Upper lobe of right lung (tissue), 1 donor: Measurements from ENCODE around the gene APOB. TPM values are rescaled to one million over a fixed set of nuclear protein-coding genes. Genes with fewer than 3 reads are reported as not detected.

Experiments used
- ATAC-seq: fragments of 200-7000 bp; cut with Tn5 transposase; one replicate; pipeline ENCODE4 v1.9.1; 2020; ENCODE audit warnings: mild to moderate bottlenecking, moderate library complexity
- DNase-seq: peaks from one replicate; pipeline ENCODE4 v3.0.0-alpha.2; 2020
- H3K27ac ChIP-seq: fragments of 200-600 bp; one replicate; pipeline ENCODE4 v1.8.0; 2022
- H3K27me3 ChIP-seq: fragments of 200-600 bp; one replicate; pipeline ENCODE4 v1.8.0; 2022; ENCODE audit warnings: mild to moderate bottlenecking
- H3K36me3 ChIP-seq: fragments of 200-600 bp; one replicate; pipeline ENCODE4 v1.8.0; 2022
- H3K4me1 ChIP-seq: fragments of 200-600 bp; one replicate; pipeline ENCODE4 v1.8.0; 2022
- H3K4me3 ChIP-seq: fragments of 200-600 bp; one replicate; pipeline ENCODE4 v1.8.0; 2022; ENCODE audit warnings: mild to moderate bottlenecking
- H3K9me3 ChIP-seq: fragments of 200-600 bp; one replicate; pipeline ENCODE4 v1.8.0; 2022
- CTCF ChIP-seq: fragments of 200-600 bp; IDR thresholded peaks from one replicate; pipeline ENCODE4 v1.8.0; 2022; ENCODE audit warnings: antibody characterized with exemption
- intact Hi-C: fragments of 100-400 bp; cut with DNase I; formaldehyde crosslinking; loops from one replicate; pipeline ENCODE4 v1.11.0; 2022
- total RNA-seq: library from RNA; stranded (reverse); fragmentation: NEBNext Ultra II Directional; extraction: Animal tissue kit (Norgen Biotek cat#: 25700); gene quantifications from one replicate; pipeline ENCODE4 v1.2.1, GENCODE V29; 2021
- donor health status: DM: no; HTN: yes; CAD: no; lungs with severe emphysema.

APOB gene
- total RNA-seq, 1 donor from 2014 or later: 0.49 TPM

- no peak for DNase-seq
- Histone ChIP-seq H3K4me3 (no peak overlapping the region), H3K36me3 (no peaks in the 10 kb centered on the region), H3K9me3 (no peaks in the 10 kb centered on the region), H3K4me1 (no peaks in the 10 kb centered on the region), H3K27ac (no peak overlapping the region), H3K27me3 (no peaks in the 10 kb centered on the region)
- TF ChIP-seq CTCF: no peak
- intact Hi-C loops: no loop called here
- no peak for ATAC-seq
These were observed 24.7 kb downstream of the APOB start for GRCh38 chr2:21019000-21019677.

- no peak overlapping the region for H3K4me3 ChIP-seq
- H3K27me3 ChIP-seq: no peaks in the 10 kb centered on the region
- TF ChIP-seq CTCF: no peak
- H3K36me3 ChIP-seq: no peaks in the 10 kb centered on the region
- no peak overlapping the region for H3K27ac ChIP-seq
- no peaks in the 10 kb centered on the region for H3K9me3 ChIP-seq
- ATAC-seq (no peak), DNase-seq (no peak)
- H3K4me1 ChIP-seq: no peaks in the 10 kb centered on the region
- intact Hi-C loops: no loop called here
These were observed 25.6 kb downstream of the APOB start for GRCh38 chr2:21018290-21018689.

- no peak for TF ChIP-seq CTCF
- Histone ChIP-seq H3K36me3 (no peaks in the 10 kb centered on the region), H3K27ac (no peak overlapping the region), H3K9me3 (no peaks in the 10 kb centered on the region), H3K4me3 (no peak overlapping the region), H3K4me1 (no peaks in the 10 kb centered on the region), H3K27me3 (no peaks in the 10 kb centered on the region)
- intact Hi-C loops: no loop called here
- ATAC-seq (no peak), DNase-seq (no peak)
These were observed 26.1 kb downstream of the APOB start for GRCh38 chr2:21017748-21018276.

GRCh38 chr2:21015281-21015645 lies 28.6 kb downstream of the APOB start:
- H3K27me3 ChIP-seq: no peaks in the 10 kb centered on the region
- DNase-seq (no peak), ATAC-seq (no peak)
- no peak for TF ChIP-seq CTCF
- intact Hi-C loops: no loop called here
- no peaks in the 10 kb centered on the region for H3K9me3 ChIP-seq
- H3K27ac ChIP-seq: no peak overlapping the region
- no peaks in the 10 kb centered on the region for H3K36me3 ChIP-seq
- no peak overlapping the region for H3K4me3 ChIP-seq
- H3K4me1 ChIP-seq: no peaks in the 10 kb centered on the region

- Histone ChIP-seq H3K4me1 (no peaks in the 10 kb centered on the region), H3K27ac (no peak overlapping the region), H3K36me3 (no peaks in the 10 kb centered on the region), H3K4me3 (no peak overlapping the region), H3K9me3 (no peaks in the 10 kb centered on the region), H3K27me3 (no peaks in the 10 kb centered on the region)
- ATAC-seq (no peak), DNase-seq (no peak)
- no peak for TF ChIP-seq CTCF
- intact Hi-C loops: no loop called here
These were observed 29.3 kb downstream of the APOB start for GRCh38 chr2:21014364-21015280.
